H9 (cell line): ENCODE measurements around the gene RCAN1. TPM values are rescaled to one million over a fixed set of nuclear protein-coding genes. Genes with fewer than 3 reads are reported as not detected.
A peak's percentile ranks its signal among the peaks of the same experiment; 100 is the strongest.

Source experiments
- DNase-seq: peaks from one replicate; pipeline ENCODE4 v3.0.0-alpha.2; 2017
- H2AFZ ChIP-seq: one replicate; pipeline ENCODE4 v1.6.1; 2013; ENCODE audit warnings: mild to moderate bottlenecking, low read length, control low read depth, moderate library complexity
- H2AK5ac ChIP-seq: 2 replicates; pipeline ENCODE4 v1.6.1; 2013; ENCODE audit warnings: low read length, control low read depth, mixed read lengths; ENCODE audit not compliant: insufficient read length
- H2BK120ac ChIP-seq: one replicate; pipeline ENCODE4 v1.6.1; 2013; ENCODE audit warnings: low read depth, mild to moderate bottlenecking, low read length, control low read depth, inconsistent platforms; ENCODE audit not compliant: poor library complexity, severe bottlenecking
- H2BK12ac ChIP-seq: 2 replicates; pipeline ENCODE4 v1.6.1; 2013; ENCODE audit warnings: low read length, control low read depth, mixed read lengths, low read depth; ENCODE audit not compliant: insufficient read length
- H2BK15ac ChIP-seq: 2 replicates; pipeline ENCODE4 v1.6.1; 2013; ENCODE audit warnings: low read depth, low read length, control low read depth
- H2BK20ac ChIP-seq: one replicate; pipeline ENCODE4 v1.6.1; 2013; ENCODE audit warnings: low read depth, mild to moderate bottlenecking, low read length, control low read depth, inconsistent platforms; ENCODE audit not compliant: poor library complexity, severe bottlenecking
- H2BK5ac ChIP-seq: 2 replicates; pipeline ENCODE4 v1.6.1; 2013; ENCODE audit warnings: low read length, control low read depth, mixed read lengths; ENCODE audit not compliant: insufficient read length
- H3K14ac ChIP-seq: 2 replicates; pipeline ENCODE4 v1.6.1; 2013; ENCODE audit warnings: low read length, control low read depth; ENCODE audit not compliant: insufficient read depth
- H3K18ac ChIP-seq: 2 replicates; pipeline ENCODE4 v1.6.1; 2013; ENCODE audit warnings: low read depth, mild to moderate bottlenecking, mixed read lengths, low read length, control low read depth; ENCODE audit not compliant: insufficient read length
- H3K23ac ChIP-seq: 2 replicates; pipeline ENCODE4 v1.6.1; 2013; ENCODE audit warnings: low read length, control low read depth, mixed read lengths, low read depth; ENCODE audit not compliant: insufficient read length
- H3K23me2 ChIP-seq: 2 replicates; pipeline ENCODE4 v1.6.1; 2013; ENCODE audit warnings: low read depth, mild to moderate bottlenecking, mixed read lengths, low read length, control low read depth; ENCODE audit not compliant: insufficient read length, poor library complexity, severe bottlenecking
- H3K27ac ChIP-seq: 2 replicates; pipeline ENCODE4 v1.5.1; 2013; ENCODE audit warnings: low read length, control low read depth, mixed read lengths, low read depth; ENCODE audit not compliant: insufficient read length
- H3K27me3 ChIP-seq: 2 replicates; pipeline ENCODE4 v1.6.1; 2013; ENCODE audit warnings: low read length, control low read depth, inconsistent platforms; ENCODE audit not compliant: insufficient read depth
- H3K4ac ChIP-seq: 2 replicates; pipeline ENCODE4 v1.6.1; 2013; ENCODE audit warnings: low read depth, mild to moderate bottlenecking, control low read depth, inconsistent platforms, low read length, moderate library complexity
- H3K4me1 ChIP-seq: 2 replicates; pipeline ENCODE4 v1.6.1; 2013; ENCODE audit warnings: low read length, control low read depth, inconsistent platforms; ENCODE audit not compliant: insufficient read depth
- H3K4me2 ChIP-seq: 2 replicates; pipeline ENCODE4 v1.6.1; 2013; ENCODE audit warnings: low read length, control low read depth, mixed read lengths; ENCODE audit not compliant: insufficient read length, insufficient read depth
- H3K56ac ChIP-seq: 2 replicates; pipeline ENCODE4 v1.6.1; 2013; ENCODE audit warnings: low read depth, mild to moderate bottlenecking, mixed read lengths, low read length, control low read depth; ENCODE audit not compliant: insufficient read length
- H3K79me1 ChIP-seq: 2 replicates; pipeline ENCODE4 v1.6.1; 2013; ENCODE audit warnings: low read depth, mild to moderate bottlenecking, moderate library complexity, low read length, control low read depth, inconsistent platforms; ENCODE audit not compliant: insufficient read depth, poor library complexity, severe bottlenecking
- H3K79me2 ChIP-seq: 2 replicates; pipeline ENCODE4 v1.6.1; 2013; ENCODE audit warnings: low read length, control low read depth, inconsistent platforms; ENCODE audit not compliant: insufficient read depth
- H3K9ac ChIP-seq: 2 replicates; pipeline ENCODE4 v1.6.1; 2013; ENCODE audit warnings: low read length, control low read depth, mixed read lengths; ENCODE audit not compliant: insufficient read length; ENCODE audit errors: extremely low read depth
- H3K9me3 ChIP-seq: one replicate; pipeline ENCODE4 v1.6.1; 2013; ENCODE audit warnings: low read depth, low read length, inconsistent platforms; ENCODE audit not compliant: control insufficient read depth
- H3T11ph ChIP-seq: one replicate; pipeline ENCODE4 v1.6.1; 2013; ENCODE audit warnings: mild to moderate bottlenecking, low read length, control low read depth, inconsistent platforms
- H4K20me1 ChIP-seq: one replicate; pipeline ENCODE4 v1.6.1; 2013; ENCODE audit not compliant: control insufficient read depth, insufficient read length, insufficient read depth
- H4K5ac ChIP-seq: 2 replicates; pipeline ENCODE4 v1.6.1; 2013; ENCODE audit warnings: low read depth, mild to moderate bottlenecking, mixed read lengths, low read length, control low read depth; ENCODE audit not compliant: insufficient read length
- H4K8ac ChIP-seq: replicated peaks from 2 replicates; pipeline ENCODE4 v1.6.1; 2013; ENCODE audit warnings: low read length, control low read depth, mixed read lengths, low read depth; ENCODE audit not compliant: insufficient read length
- H4K91ac ChIP-seq: 2 replicates; pipeline ENCODE4 v1.6.1; 2013; ENCODE audit warnings: low read depth, mild to moderate bottlenecking, moderate library complexity, mixed read lengths, low read length, control low read depth; ENCODE audit not compliant: insufficient read length
- H3K27ac Mint-ChIP-seq, 3 experiments: 2 replicates in 2 of 3; 3 replicates in 1 of 3; pipeline ENCODE4 v1.8.0; 2020 to 2021; ENCODE audit warnings: mixed read lengths in 3 of 3, mild to moderate bottlenecking in 1 of 3, moderate library complexity in 1 of 3
- H3K27me3 Mint-ChIP-seq: 2 replicates; pipeline ENCODE4 v1.8.0; 2021; ENCODE audit warnings: low read depth, mild to moderate bottlenecking, moderate library complexity, mixed read lengths
- H3K36me3 Mint-ChIP-seq, 3 experiments: 2 replicates in 2 of 3; 3 replicates in 1 of 3; pipeline ENCODE4 v1.8.0; 2020 to 2021; ENCODE audit warnings: low read depth in 3 of 3, mixed read lengths in 3 of 3; ENCODE audit not compliant: insufficient read depth in 1 of 3
- H3K4me1 Mint-ChIP-seq, 2 experiments: 2 replicates each; pipeline ENCODE4 v1.8.0; 2020; ENCODE audit warnings: mixed read lengths in 2 of 2
- H3K4me3 Mint-ChIP-seq, 2 experiments: 2 replicates in 1 of 2; 3 replicates in 1 of 2; pipeline ENCODE4 v1.8.0; 2020 to 2021; ENCODE audit warnings: mild to moderate bottlenecking in 2 of 2, mixed read lengths in 2 of 2, moderate library complexity in 1 of 2
- H3K9me3 Mint-ChIP-seq, 2 experiments: 2 replicates in 1 of 2; 3 replicates in 1 of 2; pipeline ENCODE4 v1.8.0; 2020; ENCODE audit warnings: mild to moderate bottlenecking in 2 of 2, mixed read lengths in 2 of 2, moderate library complexity in 1 of 2
- WGBS: extraction: QIAGEN DNeasy Blood & Tissue Kit; methylation state at CpG from one replicate; pipeline ENCODE4 v1.1.7; 2013; ENCODE audit warnings: missing lambda C conversion rate, low lambda C conversion rate, mixed read lengths; ENCODE audit not compliant: insufficient read length; ENCODE audit errors: extremely low coverage; 5-methylcytosine and 5-hydroxymethylcytosine counted together
- total RNA-seq: library from RNA; stranded (reverse); gene quantifications from 2 replicates; pipeline ENCODE4 v1.2.1, GENCODE V29; 2021
- TF ChIP-seq, protein P1 (sequence below): fragments of 200-600 bp; sonication (generic); conservative IDR thresholded peaks from 3 replicates; pipeline ENCODE4 v1.8.0; 2021; ENCODE audit warnings: antibody characterized with exemption, mild to moderate bottlenecking

RCAN1 gene
- total RNA-seq, 1 experiment from 2014 or later: 7.0 TPM

DNA sequence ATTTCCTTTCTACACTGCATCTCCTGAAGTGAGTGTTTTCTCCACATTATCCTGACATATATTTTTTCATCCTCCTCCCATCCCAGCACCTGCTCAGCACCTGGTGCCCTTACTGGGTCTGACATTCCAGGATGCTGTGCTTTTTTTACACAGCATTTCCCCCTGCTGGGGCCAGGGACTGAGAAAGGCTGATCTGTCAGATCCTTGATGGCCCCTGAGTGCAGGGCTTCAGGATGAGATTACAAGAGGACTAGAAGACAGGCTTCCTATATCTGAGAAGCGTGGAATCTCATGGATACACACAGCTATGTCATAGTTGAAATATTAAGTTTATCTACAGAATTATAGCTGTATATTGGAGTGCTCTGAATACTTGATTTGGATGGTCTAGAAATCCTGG, 24.4 kb downstream of the RCAN1 start:
- TF ChIP-seq, protein P1, sequence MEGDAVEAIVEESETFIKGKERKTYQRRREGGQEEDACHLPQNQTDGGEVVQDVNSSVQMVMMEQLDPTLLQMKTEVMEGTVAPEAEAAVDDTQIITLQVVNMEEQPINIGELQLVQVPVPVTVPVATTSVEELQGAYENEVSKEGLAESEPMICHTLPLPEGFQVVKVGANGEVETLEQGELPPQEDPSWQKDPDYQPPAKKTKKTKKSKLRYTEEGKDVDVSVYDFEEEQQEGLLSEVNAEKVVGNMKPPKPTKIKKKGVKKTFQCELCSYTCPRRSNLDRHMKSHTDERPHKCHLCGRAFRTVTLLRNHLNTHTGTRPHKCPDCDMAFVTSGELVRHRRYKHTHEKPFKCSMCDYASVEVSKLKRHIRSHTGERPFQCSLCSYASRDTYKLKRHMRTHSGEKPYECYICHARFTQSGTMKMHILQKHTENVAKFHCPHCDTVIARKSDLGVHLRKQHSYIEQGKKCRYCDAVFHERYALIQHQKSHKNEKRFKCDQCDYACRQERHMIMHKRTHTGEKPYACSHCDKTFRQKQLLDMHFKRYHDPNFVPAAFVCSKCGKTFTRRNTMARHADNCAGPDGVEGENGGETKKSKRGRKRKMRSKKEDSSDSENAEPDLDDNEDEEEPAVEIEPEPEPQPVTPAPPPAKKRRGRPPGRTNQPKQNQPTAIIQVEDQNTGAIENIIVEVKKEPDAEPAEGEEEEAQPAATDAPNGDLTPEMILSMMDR: no peak
- Histone ChIP-seq H3K4me1 (no peaks in the 10 kb centered on the region; the same call in 1 of the 2 replicates), H4K5ac (no peak overlapping the region), H3K14ac (no peak overlapping the region), H3K4me2 (no peak overlapping the region), H3K79me2 (no peaks in the 10 kb centered on the region), H3K4ac (no peak overlapping the region), H2BK20ac (no peak overlapping the region), H4K20me1 (no peaks in the 10 kb centered on the region), H3K23ac (no peak overlapping the region), H3K18ac (no peak overlapping the region), H3K9ac (no peak overlapping the region), H3T11ph (no peak overlapping the region), H4K91ac (no peak overlapping the region), H3K27me3 (no peaks in the 10 kb centered on the region), H3K27ac (no peak overlapping the region), H2AK5ac (no peak overlapping the region), H3K9me3 (no peaks in the 10 kb centered on the region), H2BK5ac (no peak overlapping the region), H2AFZ (no peak overlapping the region), H4K8ac (no peak overlapping the region), H2BK15ac (no peak overlapping the region), H3K56ac (no peak overlapping the region), H3K79me1 (no peaks in the 10 kb centered on the region), H2BK120ac (no peak overlapping the region), H2BK12ac (no peak overlapping the region), H3K23me2 (peaks cover 2% of the 10 kb centered on the region)
- Mint-ChIP-seq H3K36me3 (no peaks in the 10 kb centered on the region; a peak in 1 of 7 replicates), H3K27me3 (no peaks in the 10 kb centered on the region), H3K27ac (peak overlapping the region in 1 of 3 experiments; percentile 93; a peak in 2 of 7 replicates), H3K4me3 (no peak overlapping the region), H3K9me3 (peaks cover 3 to 4% of the 10 kb centered on the region in 2 experiments; a peak in 3 of 5 replicates), H3K4me1 (peaks cover 2% of the 10 kb centered on the region in 2 experiments; a peak in 3 of 4 replicates)
- no peak for DNase-seq
- no CpG with 5 or more reads among the region's 1 CpG for WGBS
